ENCODE measurements around the gene GRIN3A.
"Not testable (repeated sequence)": the region's sequence is repeated elsewhere in the genome, so short reads cannot be mapped to it uniquely, and the experiment has no call there.

Gene GRIN3A

GRCh38 chr9:101738566-101739183 lies at the start of gene GRIN3A:
TSS of gene GRIN3A (minus strand) at chr9:101738647. CDS start at chr9:101737979, 668 bp downstream.
- no peak for DNase-seq (ENCODE audit: extremely low read depth in 1 of 2, low read depth in 1 of 2)

- DNase-seq (ENCODE audit: extremely low read depth in 1 of 2, low read depth in 1 of 2) = no peak
These were observed 49.4 kb upstream of the GRIN3A start for GRCh38 chr9:101787891-101788290.

- DNase-seq (ENCODE audit: extremely low read depth in 1 of 2, low read depth in 1 of 2) = no peak
These were observed 39.9 kb upstream of the GRIN3A start for GRCh38 chr9:101778332-101778731.

- no peak for DNase-seq (ENCODE audit: extremely low read depth in 1 of 2, low read depth in 1 of 2)
These were observed 26.0 kb upstream of the GRIN3A start for GRCh38 chr9:101764472-101764871.

DNA sequence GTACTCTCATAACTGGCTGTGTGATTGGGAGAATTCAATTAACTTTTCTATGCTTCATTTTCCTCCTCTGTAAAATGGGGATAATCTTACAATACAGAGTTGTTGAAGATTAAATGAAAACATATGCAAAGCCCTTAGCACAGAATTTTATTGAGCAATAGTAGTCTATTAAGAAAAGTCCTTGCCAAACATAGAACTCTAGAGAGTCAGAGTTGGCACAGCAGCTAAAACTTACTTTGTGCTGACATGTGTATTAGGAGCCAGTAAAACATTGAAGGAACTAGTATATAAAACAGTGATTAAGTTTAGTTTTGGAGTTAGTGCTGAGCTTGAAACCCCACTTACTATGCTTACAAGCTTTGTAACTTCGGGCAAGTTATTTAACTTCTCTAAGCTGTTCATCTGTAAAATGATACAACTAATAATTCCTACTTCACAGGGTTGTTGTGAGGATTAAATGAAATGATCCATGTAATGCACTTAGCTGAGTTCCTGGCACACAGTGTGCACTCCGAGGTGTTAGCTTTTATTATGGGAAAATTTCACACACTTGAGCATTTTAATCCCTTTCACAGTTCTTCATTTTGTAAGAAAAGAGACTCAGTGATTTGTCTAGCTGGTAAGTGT lies 20.0 kb upstream of the GRIN3A start:
- DNase-seq (ENCODE audit: extremely low read depth in 1 of 2, low read depth in 1 of 2) = no peak

- DNase-seq (ENCODE audit: extremely low read depth in 1 of 2, low read depth in 1 of 2) = no peak
These were observed 15.3 kb upstream of the GRIN3A start for GRCh38 chr9:101753716-101754115.

GRCh38 chr9:101751895-101752294 lies 13.4 kb upstream of the GRIN3A start:
- no peak for DNase-seq (ENCODE audit: extremely low read depth in 1 of 2, low read depth in 1 of 2)

DNA sequence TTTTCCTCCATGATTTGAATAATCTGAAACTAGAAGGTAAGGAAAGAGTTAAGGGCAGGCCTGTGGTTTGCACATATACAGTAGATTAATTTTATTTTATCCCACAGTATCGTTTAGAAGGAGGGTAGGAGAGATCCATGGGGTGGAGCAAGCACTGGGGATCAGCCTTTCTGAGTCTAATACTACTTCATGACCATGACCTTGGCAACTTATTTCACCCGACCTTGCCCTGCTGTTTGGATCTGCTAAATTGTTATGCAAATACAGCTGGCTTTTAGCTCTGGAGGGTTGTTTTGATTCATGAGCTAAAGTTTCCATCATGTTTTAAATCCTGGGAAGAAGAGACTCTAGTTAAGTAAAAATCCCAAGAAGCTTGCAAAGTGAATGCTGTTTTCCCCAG lies 864 bp upstream of the GRIN3A start:
- no peak for DNase-seq (ENCODE audit: extremely low read depth in 1 of 2, low read depth in 1 of 2)

- no peak for DNase-seq (ENCODE audit: extremely low read depth in 1 of 2, low read depth in 1 of 2)
These were observed 512 bp downstream of the GRIN3A start for GRCh38 chr9:101737705-101738565.

DNA sequence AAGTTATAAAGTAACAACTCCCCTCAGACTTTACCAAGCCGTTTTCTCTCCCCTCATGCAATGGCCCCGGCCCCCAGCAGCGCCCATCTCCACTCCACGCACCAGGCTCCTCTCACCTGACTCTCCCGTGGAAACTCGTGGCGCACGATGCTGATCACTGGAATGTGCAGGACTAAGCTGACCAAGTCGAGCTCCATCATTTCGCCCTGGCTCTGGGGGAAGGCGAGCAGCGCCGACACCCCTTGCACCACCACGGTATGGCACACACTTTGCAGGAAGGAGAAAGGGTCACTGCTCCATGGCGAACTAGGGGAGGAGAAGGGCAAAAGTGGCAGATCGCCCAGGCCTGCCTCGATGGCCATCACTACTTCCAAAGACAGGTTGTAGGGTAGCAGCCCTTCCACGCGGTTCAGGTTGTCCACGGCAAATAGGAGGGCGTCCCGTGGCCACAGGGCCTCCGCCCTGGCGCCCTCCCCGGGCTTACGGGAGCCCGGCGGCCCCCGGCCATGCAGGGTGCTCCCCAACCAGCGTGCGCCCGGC lies 1.2 kb downstream of the GRIN3A start:
- DNase-seq (ENCODE audit: extremely low read depth in 1 of 2, low read depth in 1 of 2) = no peak

- DNase-seq (ENCODE audit: extremely low read depth in 1 of 2, low read depth in 1 of 2) = no peak
These were observed 1.7 kb downstream of the GRIN3A start for GRCh38 chr9:101736717-101737116.

- DNase-seq (ENCODE audit: extremely low read depth in 1 of 2, low read depth in 1 of 2) = no peak
These were observed 7.0 kb downstream of the GRIN3A start for GRCh38 chr9:101731429-101731828.

GRCh38 chr9:101727612-101728524 lies 10.6 kb downstream of the GRIN3A start:
- DNase-seq (ENCODE audit: extremely low read depth in 1 of 2, low read depth in 1 of 2) = no peak

GRCh38 chr9:101724271-101724670 lies 14.2 kb downstream of the GRIN3A start:
- DNase-seq (ENCODE audit: extremely low read depth in 1 of 2, low read depth in 1 of 2) = not testable (repeated sequence)

DNA sequence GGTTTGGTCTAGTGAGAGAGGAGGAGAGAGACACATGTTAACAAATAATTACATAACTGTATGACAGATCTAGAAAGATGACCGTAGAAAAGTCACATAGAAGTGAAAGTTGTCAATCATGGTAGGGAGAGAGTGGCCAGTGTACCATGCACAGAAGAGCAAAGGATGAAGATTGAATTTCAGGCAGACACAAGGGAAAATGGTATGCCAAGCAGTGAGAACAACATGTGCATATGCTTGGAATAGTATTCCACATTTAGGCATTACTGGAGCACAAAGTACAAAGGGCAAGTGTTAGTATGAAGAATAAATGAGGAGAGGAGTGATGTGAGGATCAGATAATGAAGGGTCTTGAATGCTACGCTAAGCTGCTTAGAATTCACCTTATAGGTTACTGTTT lies 20.3 kb downstream of the GRIN3A start:
- no peak for DNase-seq (ENCODE audit: extremely low read depth in 1 of 2, low read depth in 1 of 2)

DNA sequence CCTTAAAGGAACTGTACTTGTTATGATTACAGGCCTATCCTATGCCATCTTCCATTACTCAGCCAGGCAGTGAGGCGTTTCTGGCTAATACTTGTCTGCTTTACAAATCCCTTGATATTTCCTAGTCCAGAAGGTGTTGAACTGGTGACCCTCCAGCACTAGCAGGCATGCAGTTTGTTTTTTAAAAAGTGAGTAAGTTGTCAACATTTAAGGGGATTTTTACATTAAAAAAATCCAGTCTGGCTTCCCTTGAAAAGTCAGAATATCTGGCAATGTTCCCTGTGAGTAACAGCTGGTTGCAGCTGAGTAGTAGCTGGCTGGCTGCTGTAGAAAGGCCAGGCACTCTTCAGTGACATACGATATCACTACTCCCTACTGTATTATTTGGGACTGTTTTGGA lies 21.8 kb downstream of the GRIN3A start:
- no peak for DNase-seq (ENCODE audit: extremely low read depth in 1 of 2, low read depth in 1 of 2)

- DNase-seq (ENCODE audit: extremely low read depth in 1 of 2, low read depth in 1 of 2) = no peak
These were observed 27.0 kb downstream of the GRIN3A start for GRCh38 chr9:101711330-101711941.

- DNase-seq (ENCODE audit: extremely low read depth in 1 of 2, low read depth in 1 of 2) = no peak
These were observed 29.6 kb downstream of the GRIN3A start for GRCh38 chr9:101708855-101709254.

- no peak for DNase-seq (ENCODE audit: extremely low read depth in 1 of 2, low read depth in 1 of 2)
These were observed 30.7 kb downstream of the GRIN3A start for GRCh38 chr9:101707721-101708120.

DNA sequence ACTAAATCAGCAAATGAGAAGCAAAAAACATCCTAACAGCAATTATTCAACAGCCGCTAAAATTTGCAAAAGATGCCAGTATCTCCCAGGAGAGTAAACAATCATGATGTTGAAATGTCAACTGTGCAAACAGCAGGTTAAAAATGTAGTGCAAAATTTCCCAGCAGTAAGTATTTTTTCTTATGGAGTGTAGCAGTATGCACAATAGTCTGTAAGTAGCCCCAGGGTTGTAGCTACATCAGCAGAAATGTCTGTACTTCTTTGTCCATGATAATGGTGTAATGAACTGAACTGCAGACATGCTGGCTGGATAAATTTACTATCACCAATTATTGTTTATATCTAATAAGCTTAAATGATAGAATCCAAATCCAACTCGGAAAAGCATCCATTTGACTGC lies 31.4 kb downstream of the GRIN3A start:
- no peak for DNase-seq (ENCODE audit: extremely low read depth in 1 of 2, low read depth in 1 of 2)
